HG03060 (cell line): ENCODE data around the gene CCDC86.
A peak's percentile ranks its signal among the peaks of the same experiment; 100 is the strongest.
"Not testable (repeated sequence)": the region's sequence is repeated elsewhere in the genome, so short reads cannot be mapped to it uniquely, and the experiment has no call there.

Experiments
- ATAC-seq: cut with Tn5 transposase; IDR thresholded peaks from one replicate; pipeline ENCODE4 v1.9.1; 2021; ENCODE audit warnings: low read depth, moderate number of reproducible peaks; ENCODE audit not compliant: unreplicated experiment

The CCDC86 gene

GRCh38 chr11:60841797-60842667 lies at the start of gene CCDC86:
CCDC86 (plus strand) TSS chr11:60842113; CDS start chr11:60842125, 12 bp downstream.
- peak; percentile 46 for ATAC-seq

GRCh38 chr11:60792521-60792920 lies 49.4 kb upstream of the CCDC86 start:
- ATAC-seq, result no peak

DNA sequence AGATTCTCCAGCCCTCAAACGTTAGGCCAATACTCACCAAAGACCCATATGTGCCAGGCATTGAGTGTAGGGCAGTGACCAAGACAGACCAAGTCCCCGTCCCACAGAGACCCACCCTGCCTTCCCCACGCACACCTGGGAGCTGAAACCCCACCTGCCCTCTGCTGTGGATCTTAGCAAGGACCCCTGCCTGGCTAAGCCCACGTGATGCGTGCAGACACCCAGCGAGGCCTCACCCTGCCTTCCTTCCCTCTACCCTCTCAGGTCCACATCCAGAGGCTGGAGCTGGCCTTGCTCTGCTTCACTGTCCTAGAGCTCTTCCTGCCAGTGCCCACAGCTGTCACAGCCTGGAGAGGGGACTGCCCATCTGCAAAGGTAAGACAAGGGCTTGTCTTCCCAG lies 46.6 kb upstream of the CCDC86 start:
- no peak for ATAC-seq

- ATAC-seq, result no peak
Observed at GRCh38 chr11:60797846-60798630, 43.9 kb upstream of the CCDC86 start.

DNA sequence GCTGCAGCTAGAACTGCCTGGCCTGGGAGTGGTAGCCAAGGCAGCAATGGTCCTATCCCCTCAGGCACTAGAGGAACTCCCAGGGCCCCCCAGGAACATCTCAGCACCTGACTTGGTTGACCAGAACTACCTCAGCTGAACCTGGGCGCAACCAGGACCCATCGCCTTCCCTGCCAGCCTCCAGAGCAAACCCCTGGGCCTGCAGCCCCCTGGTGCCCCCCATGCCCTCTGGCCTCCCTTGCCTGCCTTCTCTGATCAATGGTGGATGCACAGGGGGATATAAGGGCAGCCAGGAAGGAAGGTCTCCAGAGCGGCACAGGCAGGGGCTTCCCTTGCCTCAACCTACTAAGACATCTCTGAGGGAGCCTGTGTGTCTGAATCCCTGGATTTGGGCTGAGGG lies 43.3 kb upstream of the CCDC86 start:
- ATAC-seq, result no peak

DNA sequence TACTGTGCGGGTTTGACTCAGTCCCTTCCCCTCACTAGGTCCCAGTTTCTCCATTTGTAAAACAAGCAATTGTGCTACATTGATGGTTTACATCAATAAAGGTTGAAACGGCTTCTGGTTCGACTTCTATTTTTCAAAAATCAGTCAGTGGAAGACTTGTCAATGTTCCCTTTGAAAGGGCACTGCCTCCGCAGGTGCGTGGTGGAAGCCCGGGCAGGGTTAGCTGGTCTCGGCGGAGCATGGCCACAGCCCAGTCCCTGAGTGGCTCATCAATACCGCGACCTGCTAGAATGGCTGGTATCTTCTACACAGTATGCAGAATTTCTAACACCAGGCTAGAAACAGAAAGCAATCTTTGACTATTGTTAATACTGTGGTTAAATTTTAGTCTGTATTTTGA lies 40.7 kb upstream of the CCDC86 start:
- no peak for ATAC-seq

DNA sequence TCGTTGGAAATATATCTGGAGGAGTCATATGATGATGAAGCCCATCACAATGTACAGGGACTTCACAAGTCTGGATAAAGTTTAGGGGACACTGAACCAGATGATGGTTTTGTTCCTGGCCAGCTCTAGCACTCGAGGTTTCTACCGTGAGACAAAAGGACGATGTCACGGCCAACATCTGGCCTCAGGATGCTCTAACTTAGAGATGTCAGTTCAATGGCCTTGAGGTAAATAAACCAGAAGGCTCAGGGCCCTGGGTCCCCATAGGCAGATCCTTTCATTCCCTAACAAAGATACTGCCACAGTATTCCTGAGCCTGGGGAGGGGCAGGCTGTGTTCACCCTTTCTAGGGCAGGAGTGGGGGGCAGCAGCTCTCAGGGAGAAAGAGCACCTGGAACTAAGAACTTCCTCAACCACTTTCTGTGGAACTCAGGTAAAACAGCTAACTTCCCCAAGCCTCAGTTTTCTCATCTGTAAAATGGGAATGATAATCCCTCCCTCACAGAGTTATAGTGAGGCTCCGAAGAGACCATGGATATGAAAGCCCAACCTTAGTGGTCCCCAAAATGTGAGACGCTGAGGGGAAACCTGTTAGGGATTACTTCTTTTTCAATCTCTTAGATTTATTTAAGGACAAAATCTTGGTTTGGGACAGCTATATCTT lies 38.5 kb upstream of the CCDC86 start:
- no peak for ATAC-seq

- no peak for ATAC-seq
Observed at GRCh38 chr11:60809249-60809648, 32.7 kb upstream of the CCDC86 start.

DNA sequence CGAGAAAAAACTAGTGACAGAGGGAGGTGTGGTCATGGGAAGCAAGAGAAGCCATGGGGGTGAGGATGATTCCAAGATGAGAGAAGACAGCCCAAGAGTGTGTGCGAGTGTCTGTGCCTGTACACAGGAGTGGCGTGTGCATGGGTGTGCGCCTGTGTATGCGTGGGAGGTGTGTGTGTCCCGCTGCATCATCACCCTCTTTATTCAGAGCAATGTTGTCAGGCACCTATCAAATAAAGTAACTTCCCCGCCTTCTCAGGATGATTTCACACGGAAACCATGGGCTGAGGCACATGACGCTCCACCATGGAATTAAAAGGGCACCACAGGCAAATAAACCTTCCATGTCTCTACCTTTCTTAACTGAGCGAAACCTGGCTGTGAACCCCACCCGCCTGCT lies 32.2 kb upstream of the CCDC86 start:
- ATAC-seq, result no peak

GRCh38 chr11:60810151-60810550 lies 31.8 kb upstream of the CCDC86 start:
- no peak for ATAC-seq

- ATAC-seq, result no peak
Observed at GRCh38 chr11:60810569-60810968, 31.3 kb upstream of the CCDC86 start.

DNA sequence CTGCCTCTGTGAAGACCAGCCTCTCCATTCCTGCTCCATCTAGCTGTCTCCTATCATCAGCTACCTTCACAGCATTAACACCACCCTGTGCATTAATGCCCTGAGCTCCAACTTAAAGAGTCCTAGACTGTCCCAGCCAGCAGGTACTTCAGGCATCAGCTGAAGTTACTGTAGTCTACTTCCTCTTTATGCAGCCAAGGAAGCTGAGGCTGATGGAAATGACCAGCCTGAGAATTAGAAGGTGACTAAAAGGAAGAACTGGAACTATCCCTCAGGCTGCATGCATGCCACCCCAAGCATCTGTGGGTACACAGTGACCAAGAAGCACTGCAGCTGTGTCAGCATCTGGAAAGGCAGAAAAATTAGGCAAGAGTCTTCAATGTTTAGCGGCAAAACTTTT lies 28.6 kb upstream of the CCDC86 start:
- ATAC-seq, result no peak

DNA sequence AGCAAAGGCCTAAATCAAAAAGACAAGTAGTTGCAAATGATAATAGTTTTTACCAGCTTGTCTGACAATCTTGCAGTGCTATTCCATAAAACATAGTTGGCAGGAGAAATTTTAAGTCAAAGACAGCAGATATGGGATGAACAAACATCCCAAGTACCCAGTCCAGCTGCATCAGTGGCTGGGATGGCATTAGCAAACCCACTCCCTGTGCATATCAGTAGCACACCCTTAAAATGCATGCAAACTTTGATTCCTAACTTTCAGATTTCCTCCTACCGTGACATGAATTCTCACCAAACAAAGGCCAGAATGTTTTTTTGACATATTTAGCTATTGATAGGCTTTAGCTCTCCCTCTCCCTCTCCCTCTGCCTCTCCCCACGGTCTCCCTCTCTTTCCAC lies 27.8 kb upstream of the CCDC86 start:
- ATAC-seq, result no peak

DNA sequence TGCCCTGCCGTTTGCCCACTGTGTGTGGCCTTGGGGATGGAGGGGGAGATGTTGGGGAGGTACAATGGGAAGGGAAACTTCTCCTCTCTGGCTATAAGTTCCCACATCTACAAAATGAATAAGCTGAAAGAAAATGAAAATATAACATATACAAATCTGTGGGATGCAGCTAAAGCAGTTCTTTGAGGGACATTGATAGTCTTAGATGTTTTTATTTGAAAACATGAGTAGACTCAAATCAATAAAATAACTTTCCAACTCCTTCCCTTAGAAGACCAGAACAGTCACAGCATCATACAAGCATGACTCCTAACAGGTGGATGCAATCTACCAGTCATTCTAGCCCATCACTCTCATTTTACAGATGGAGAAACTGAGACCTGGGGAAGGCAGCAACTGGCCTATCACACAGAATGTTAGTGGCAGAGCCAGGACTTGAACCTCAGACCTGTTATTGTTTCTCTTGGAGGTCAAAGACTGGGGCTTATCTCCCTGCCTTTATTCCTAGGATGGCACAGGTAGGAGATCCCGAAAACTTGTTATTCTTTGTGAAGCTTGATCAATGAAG lies 25.2 kb upstream of the CCDC86 start:
- no peak for ATAC-seq

GRCh38 chr11:60818057-60818456 lies 23.9 kb upstream of the CCDC86 start:
- ATAC-seq, result no peak

- ATAC-seq, result no peak
Observed at GRCh38 chr11:60821827-60822599, 19.9 kb upstream of the CCDC86 start.

DNA sequence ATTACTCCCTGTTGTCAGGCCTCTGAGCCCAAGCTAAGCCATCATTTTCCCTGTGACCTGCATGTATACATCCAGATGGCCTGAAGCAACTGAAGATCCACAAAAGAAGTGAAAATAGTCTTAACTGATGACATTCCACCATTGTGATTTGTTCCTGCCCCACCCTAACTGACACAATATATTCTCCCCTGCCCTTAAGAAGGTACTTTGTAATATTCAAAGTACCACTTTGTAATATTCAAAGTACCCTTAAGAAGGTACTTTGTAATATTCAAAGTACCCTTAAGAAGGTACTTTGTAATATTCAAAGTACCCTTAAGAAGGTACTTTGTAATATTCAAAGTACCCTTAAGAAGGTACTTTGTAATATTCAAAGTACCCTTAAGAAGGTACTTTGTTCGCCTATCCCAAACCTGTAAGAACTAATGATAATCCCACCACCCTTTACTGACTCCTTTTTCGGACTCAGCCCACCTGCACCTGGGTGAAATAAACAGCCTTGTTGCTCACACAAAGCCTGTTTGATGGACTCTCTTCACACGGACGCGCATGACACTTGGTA lies 18.1 kb upstream of the CCDC86 start:
- ATAC-seq, result not testable (repeated sequence)

DNA sequence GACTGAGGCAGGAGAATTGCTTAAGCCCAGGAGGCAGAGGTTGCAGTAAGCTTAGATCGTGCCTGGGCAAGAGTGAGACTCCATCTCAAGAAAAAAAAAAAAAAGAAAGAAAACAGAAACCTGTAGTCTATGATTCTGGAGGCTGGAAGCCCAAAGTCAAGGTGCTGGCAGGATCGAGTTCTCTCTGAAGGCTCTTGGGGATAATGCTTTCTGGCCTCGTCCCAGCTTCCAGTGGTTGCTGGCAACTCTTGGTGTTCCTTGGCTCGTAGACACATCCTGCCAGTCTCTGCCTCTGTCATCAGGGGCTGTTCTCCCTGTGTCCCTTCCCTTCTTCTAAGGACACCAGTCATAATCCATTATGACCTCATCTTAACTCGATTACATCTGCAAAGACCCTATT lies 16.8 kb upstream of the CCDC86 start:
- ATAC-seq, result no peak

DNA sequence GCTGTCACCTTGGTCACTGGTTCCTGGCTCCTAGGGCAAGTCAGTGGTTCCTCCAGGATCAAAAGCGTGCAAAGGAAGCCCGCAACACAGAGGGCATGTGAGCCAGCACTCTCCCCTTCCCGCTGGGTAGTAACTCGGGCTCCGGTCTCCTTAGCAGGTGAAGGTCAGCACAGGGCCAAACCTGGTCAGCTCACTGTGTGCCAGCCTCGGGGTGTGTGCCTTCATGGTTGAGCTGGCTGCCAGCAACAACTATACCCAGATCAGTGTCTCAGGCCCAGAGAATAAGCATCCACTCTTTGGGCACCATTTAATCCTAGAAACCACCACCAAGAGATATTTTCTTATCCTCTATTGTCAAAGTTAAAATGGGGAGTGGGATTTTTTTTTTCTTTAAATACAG lies 16.1 kb upstream of the CCDC86 start:
- ATAC-seq, result no peak
